GM23248 (cell line): ENCODE results near the gene CACHD1.

Experiments used
- EZH2 ChIP-seq: fragments of 200-600 bp; sonication (generic); IDR thresholded peaks from 2 replicates; pipeline ENCODE4 v1.6.1; 2018; ENCODE audit warnings: antibody characterized with exemption, mild to moderate bottlenecking; ENCODE audit not compliant: insufficient read depth, poor library complexity, severe bottlenecking
- EZH2phosphoT487 ChIP-seq: fragments of 200-600 bp; sonication (generic); IDR thresholded peaks from 2 replicates; pipeline ENCODE4 v1.6.1; 2018; ENCODE audit warnings: antibody characterized with exemption, moderate library complexity, mild to moderate bottlenecking, low read depth; ENCODE audit not compliant: insufficient read depth

GRCh38 chr1:64516803-64517568 lies 47.1 kb downstream of the CACHD1 start:
- no peak for TF ChIP-seq EZH2
- no peak for TF ChIP-seq EZH2phosphoT487
